Glomerular visceral epithelial cell (primary cell): ENCODE results near the gene HSPA4.
"Not testable (repeated sequence)": the region's sequence is repeated elsewhere in the genome, so short reads cannot be mapped to it uniquely, and the experiment has no call there.

Source experiments
- DNase-seq: peaks from one replicate; pipeline ENCODE4 v3.0.0-alpha.2; 2016; ENCODE audit errors: extremely low spot score

The HSPA4 gene

GRCh38 chr5:133050521-133050920, 1.3 kb upstream of the HSPA4 start:
- no peak for DNase-seq

GRCh38 chr5:133051061-133051541, 712 bp upstream of the HSPA4 start:
- DNase-seq, result no peak

- peak; percentile 68 for DNase-seq
Observed at GRCh38 chr5:133052317-133053175, 733 bp downstream of the HSPA4 start.

- DNase-seq, result no peak
Observed at GRCh38 chr5:133053448-133053847, 1.6 kb downstream of the HSPA4 start.

- no peak for DNase-seq
Observed at GRCh38 chr5:133054697-133055471, 3.1 kb downstream of the HSPA4 start.

GRCh38 chr5:133056891-133057290, 5.1 kb downstream of the HSPA4 start:
- DNase-seq, result no peak

GRCh38 chr5:133059621-133060020, 7.8 kb downstream of the HSPA4 start:
- DNase-seq, result no peak

- no peak for DNase-seq
Observed at GRCh38 chr5:133062276-133062675, 10.5 kb downstream of the HSPA4 start.

GRCh38 chr5:133063965-133064364, 12.2 kb downstream of the HSPA4 start:
- DNase-seq, result no peak

- no peak for DNase-seq
Observed at GRCh38 chr5:133065471-133065870, 13.7 kb downstream of the HSPA4 start.

DNA sequence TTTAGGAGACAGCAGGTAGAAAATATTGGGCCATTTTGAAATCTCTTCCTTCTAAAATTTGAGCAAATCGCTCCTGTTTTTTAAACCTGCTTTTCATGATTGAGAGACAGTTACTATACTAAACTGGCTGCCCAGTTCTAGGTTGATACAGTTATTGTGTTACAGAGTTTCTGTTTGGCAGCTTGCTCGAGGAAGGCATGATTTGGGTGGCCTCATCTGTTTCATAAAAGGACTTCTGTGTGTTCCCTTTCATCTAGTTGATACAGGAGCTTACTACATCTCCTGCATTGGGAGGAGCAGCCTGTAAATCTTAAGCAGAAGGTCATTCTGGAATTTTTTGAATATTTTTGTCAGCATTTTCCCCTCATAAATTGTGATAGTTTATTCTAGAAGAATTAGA, 14.2 kb downstream of the HSPA4 start:
- DNase-seq, result no peak

DNA sequence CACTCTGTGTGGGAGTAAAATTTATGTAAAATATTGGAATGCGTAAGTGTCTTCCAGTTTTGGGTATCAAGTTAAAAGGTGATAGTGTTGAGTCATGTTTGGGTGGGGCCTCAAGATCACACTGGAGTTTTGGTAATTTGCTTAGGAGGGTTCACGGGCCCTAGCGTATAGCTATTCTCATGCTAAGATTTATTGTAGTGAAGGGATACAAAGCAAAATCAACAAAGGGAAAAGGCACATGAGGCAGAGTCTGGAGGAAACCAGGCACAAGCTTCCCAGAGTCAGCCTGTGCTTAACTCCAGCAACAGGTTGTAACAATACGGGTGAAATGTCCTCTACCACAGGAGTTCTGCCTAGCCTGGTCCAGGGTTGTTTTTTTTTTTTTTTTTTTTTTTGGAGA, 20.2 kb downstream of the HSPA4 start:
- DNase-seq, result no peak

- no peak for DNase-seq
Observed at GRCh38 chr5:133075572-133076536, 24.0 kb downstream of the HSPA4 start.

DNA sequence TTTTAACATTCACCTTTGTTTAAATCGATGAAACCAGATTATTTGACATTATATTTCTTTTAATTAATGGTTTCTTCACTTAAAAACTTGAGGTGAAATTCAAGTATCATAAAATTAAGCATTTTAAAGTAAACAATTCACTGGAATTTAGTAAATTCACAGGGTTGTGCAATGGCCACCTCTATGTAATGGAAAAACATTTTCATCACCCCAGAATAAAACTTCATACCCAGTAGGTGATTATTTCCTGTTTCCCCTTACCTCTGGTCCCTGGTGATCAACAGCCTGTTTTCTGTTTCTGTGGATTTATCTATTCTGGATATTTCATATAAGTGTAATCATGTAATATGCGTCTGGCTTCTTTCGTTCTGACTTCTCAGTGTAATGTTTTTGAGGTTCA, 27.2 kb downstream of the HSPA4 start:
- DNase-seq, result no peak

DNA sequence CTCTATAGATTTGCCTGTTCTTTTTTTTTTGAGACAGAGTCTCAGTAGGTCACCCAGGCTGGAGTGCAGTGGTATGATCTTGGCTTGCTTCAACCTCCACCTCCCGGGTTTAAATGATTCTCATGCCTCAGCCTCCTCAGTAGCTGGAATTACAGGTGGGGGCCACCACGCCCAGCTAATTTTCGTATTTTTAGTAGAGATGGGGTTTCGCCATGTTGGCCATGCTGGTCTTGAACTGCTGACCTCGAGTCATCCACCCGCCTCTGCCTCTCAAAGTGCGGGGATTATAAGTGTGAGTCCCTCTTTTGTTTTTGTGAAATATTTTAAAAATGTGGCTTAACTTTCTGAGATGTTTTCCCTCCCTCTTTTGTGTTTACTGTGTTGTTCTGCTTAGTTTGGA, 29.2 kb downstream of the HSPA4 start:
- DNase-seq, result no peak

GRCh38 chr5:133081703-133082102, 29.9 kb downstream of the HSPA4 start:
- DNase-seq, result no peak

- no peak for DNase-seq
Observed at GRCh38 chr5:133082128-133082527, 30.3 kb downstream of the HSPA4 start.

DNA sequence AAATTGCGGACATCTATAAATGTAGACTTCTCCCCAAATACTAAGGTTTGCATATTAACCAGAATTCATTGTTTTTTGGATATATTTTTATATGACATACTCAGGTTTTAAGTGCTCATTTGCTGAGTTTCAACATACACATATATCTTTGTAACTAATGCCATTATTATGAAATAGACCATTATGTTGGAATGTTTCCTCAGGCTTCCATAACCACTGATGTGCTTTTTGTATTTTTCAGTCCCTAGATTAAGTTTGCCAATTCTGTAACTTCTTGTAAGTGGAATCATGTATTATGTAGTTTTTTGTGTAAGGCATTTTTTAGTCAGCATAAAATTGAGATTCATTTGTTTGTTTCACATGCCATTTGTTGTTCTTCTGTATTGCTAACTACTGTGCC, 32.1 kb downstream of the HSPA4 start:
- no peak for DNase-seq

DNA sequence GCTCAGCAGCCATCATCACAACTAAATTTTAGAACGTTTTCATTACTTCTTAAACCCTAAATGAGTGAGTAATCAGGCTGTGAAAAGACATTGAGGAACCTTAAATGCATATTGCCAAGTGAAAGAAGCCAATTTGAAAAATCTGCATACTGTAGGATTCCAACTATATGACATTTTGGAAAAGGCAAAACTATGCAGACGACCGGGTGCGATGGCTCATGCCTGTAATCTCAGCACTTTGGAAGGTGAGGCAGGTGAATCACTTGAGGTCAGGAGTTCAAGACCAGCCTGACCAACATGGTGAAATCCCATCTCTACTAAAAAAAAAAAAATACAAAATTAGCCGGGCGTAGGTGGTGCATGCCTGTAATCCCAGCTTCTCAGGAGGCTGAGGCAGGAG, 33.4 kb downstream of the HSPA4 start:
- not testable (repeated sequence) for DNase-seq

- DNase-seq, result no peak
Observed at GRCh38 chr5:133086366-133086875, 34.6 kb downstream of the HSPA4 start.

DNA sequence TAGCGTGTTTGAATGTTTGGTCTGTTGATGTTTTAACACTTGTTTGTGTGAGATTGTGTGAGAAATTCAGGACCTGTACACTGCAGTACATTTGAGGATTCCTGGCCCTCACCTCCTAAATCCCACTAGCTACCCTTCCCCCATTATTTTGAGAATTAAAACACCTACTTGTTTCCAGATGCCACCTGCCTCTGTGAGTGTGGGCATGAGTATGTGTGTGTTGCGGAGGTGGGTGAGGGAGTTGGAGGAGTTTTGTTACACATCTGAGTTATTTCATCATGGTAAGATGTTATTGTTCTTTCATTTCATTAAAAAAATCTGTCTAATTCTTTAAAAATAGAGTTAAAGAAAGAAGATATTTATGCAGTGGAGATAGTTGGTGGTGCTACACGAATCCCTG, 36.3 kb downstream of the HSPA4 start:
- no peak for DNase-seq

DNA sequence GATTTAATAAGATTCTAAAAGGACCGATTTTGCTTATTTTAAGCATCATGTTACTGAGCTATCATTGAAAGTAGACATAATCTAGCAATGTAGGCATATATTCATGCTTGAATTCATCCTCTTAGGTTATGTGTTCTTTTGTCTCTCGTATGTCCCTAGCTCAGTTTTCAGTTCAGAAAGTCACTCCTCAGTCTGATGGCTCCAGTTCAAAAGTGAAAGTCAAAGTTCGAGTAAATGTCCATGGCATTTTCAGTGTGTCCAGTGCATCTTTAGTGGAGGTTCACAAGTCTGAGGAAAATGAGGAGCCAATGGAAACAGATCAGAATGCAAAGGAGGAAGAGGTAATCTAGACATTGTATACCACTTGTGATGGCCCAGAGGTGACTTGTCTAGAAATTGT, 39.2 kb downstream of the HSPA4 start:
- DNase-seq, result no peak
